ENCODE data around the gene GBA3. TPM values are rescaled to one million over a fixed set of nuclear protein-coding genes. Genes with fewer than 3 reads are reported as not detected.

Gene GBA3
- total RNA-seq, 3 donors from 2014 or later (not counting 1 experiment from before 2014, with no cell fraction given) = not detected

DNA sequence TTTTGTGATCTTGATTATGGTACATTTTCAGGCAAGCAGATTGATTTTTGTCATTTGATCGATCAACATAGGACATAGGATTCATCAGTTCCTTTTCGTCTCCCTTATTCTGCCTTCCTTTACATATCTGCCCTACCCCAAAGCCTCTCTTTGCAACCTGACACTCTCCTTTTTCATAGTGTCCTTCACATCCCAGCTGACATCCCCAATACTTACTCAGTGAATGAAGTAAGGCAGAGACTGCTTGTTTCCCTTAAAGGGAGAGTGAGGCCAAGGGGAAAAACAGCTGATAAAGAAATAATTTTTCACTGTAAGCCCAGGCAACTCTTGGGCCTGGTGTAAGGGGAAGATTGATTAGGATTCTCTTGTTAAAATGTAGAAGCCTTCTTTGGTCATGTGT lies 69.8 kb downstream of the GBA3 start:
- Histone ChIP-seq H3K36me3 (ENCODE audit: control insufficient read depth, insufficient read depth, low read length) (no peaks in the 10 kb centered on the region), H3K4me3 (ENCODE audit: low read length) (no peak overlapping the region), H3K4me1 (ENCODE audit: control insufficient read depth, insufficient read depth, low read length) (peaks cover 6% of the 10 kb centered on the region), H3K27ac (ENCODE audit: low read length) (no peak overlapping the region), H3K27me3 (ENCODE audit: control insufficient read depth, insufficient read depth, low read length) (no peaks in the 10 kb centered on the region), H3K9me3 (ENCODE audit: control insufficient read depth, insufficient read depth, low read length) (no peaks in the 10 kb centered on the region)
- intact Hi-C loops (cut with micrococcal nuclease) = no loop called here
- TF ChIP-seq, protein P1, sequence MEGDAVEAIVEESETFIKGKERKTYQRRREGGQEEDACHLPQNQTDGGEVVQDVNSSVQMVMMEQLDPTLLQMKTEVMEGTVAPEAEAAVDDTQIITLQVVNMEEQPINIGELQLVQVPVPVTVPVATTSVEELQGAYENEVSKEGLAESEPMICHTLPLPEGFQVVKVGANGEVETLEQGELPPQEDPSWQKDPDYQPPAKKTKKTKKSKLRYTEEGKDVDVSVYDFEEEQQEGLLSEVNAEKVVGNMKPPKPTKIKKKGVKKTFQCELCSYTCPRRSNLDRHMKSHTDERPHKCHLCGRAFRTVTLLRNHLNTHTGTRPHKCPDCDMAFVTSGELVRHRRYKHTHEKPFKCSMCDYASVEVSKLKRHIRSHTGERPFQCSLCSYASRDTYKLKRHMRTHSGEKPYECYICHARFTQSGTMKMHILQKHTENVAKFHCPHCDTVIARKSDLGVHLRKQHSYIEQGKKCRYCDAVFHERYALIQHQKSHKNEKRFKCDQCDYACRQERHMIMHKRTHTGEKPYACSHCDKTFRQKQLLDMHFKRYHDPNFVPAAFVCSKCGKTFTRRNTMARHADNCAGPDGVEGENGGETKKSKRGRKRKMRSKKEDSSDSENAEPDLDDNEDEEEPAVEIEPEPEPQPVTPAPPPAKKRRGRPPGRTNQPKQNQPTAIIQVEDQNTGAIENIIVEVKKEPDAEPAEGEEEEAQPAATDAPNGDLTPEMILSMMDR (IDR thresholded peaks at IDR 0.05) = no peak
- Mint-ChIP-seq H3K27me3 (ENCODE audit: low read depth in 2 of 2) (no peaks in the 10 kb centered on the region), H3K4me1 (peaks cover 24 to 27% of the 10 kb centered on the region in 2 donors), H3K27ac (no peak overlapping the region), H3K9me3 (peaks cover 0 to 2% of the 10 kb centered on the region in 2 donors), H3K36me3 (no peaks in the 10 kb centered on the region), H3K4me3 (no peak overlapping the region)
- no peak for DNase-seq
- ATAC-seq = no peak
- 94% methylated on average over 2 of the region's 2 CpGs for WGBS (ENCODE audit: insufficient coverage)

DNA sequence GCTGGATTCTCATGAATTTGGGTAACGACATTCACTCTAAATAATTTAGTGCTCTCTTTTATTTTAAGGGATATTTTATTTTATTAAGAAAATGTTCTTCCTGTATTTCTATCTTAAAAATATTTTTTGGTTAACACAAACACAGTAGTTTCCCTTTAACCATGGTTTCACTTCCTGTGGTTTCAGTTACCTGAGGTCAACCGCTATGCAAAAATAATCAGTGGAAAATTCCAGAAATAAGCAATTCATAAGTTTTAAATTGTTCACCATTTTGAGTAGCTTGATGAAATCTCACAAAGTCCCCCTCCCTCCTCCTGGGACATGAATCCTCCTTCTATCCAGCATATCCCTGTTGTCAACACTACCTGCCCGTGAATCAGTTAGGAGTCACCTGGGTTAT lies 71.4 kb downstream of the GBA3 start:
- no peaks in the 10 kb centered on the region for H3K36me3 Mint-ChIP-seq
- WGBS (ENCODE audit: insufficient coverage) = 53% methylated on average over 2 of the region's 3 CpGs

DNA sequence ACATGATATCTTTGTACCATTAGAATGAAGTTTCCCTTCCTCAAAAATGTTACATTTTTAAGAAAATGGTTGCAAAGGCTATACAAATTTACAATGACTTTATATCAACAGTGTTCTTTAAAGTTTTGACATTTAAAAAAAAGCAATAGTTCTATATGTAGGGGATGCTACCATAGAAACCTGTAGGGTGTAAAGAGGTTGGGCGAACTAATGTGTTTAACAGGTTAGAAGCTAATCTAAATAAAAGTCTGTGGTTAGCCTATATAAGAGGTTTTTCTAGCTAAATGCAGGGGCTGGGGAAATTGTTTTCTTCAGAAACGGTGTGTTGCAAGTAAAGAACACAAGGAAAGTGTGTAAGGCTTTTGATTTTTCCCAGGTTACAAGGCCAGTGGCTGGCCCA lies 73.3 kb downstream of the GBA3 start:
- Mint-ChIP-seq H3K4me3 (no peak overlapping the region), H3K9me3 (peaks cover 0 to 4% of the 10 kb centered on the region in 2 donors), H3K36me3 (peaks cover 10% of the 10 kb centered on the region), H3K27ac (no peak overlapping the region), H3K4me1 (peaks cover 24 to 27% of the 10 kb centered on the region in 2 donors), H3K27me3 (ENCODE audit: low read depth in 2 of 2) (no peaks in the 10 kb centered on the region)
- Histone ChIP-seq H3K36me3 (ENCODE audit: control insufficient read depth, insufficient read depth, low read length) (no peaks in the 10 kb centered on the region), H3K27me3 (ENCODE audit: control insufficient read depth, insufficient read depth, low read length) (no peaks in the 10 kb centered on the region), H3K4me1 (ENCODE audit: control insufficient read depth, insufficient read depth, low read length) (peaks cover 6% of the 10 kb centered on the region), H3K4me3 (ENCODE audit: low read length) (no peak overlapping the region), H3K27ac (ENCODE audit: low read length) (no peak overlapping the region), H3K9me3 (ENCODE audit: control insufficient read depth, insufficient read depth, low read length) (no peaks in the 10 kb centered on the region)
- WGBS (ENCODE audit: insufficient coverage) = 27% methylated on average over 2 of the region's 2 CpGs
- TF ChIP-seq, protein P1 (IDR thresholded peaks at IDR 0.05) = no peak
- intact Hi-C loops (cut with micrococcal nuclease) = no loop called here
- DNase-seq (no peak), ATAC-seq (no peak)

More for the DNA sequence above, 71.4 kb downstream of the GBA3 start:
- peaks cover 6% of the 10 kb centered on the region for H3K4me1 ChIP-seq (ENCODE audit: control insufficient read depth, insufficient read depth, low read length)
- Mint-ChIP-seq H3K9me3 (peaks cover 0 to 2% of the 10 kb centered on the region in 2 donors), H3K27ac (no peak overlapping the region), H3K4me1 (peaks cover 24 to 27% of the 10 kb centered on the region in 2 donors), H3K4me3 (peak overlapping the region; percentile 60), H3K27me3 (ENCODE audit: low read depth in 2 of 2) (no peaks in the 10 kb centered on the region)
- H3K27me3 ChIP-seq (ENCODE audit: control insufficient read depth, insufficient read depth, low read length) = no peaks in the 10 kb centered on the region
- DNase-seq = no peak
- no peak overlapping the region for H3K4me3 ChIP-seq (ENCODE audit: low read length)
- H3K27ac ChIP-seq (ENCODE audit: low read length) = no peak overlapping the region
- intact Hi-C loops (cut with micrococcal nuclease) = no loop called here
- ATAC-seq = no peak
- no peaks in the 10 kb centered on the region for H3K9me3 ChIP-seq (ENCODE audit: control insufficient read depth, insufficient read depth, low read length)
- H3K36me3 ChIP-seq (ENCODE audit: control insufficient read depth, insufficient read depth, low read length) = no peaks in the 10 kb centered on the region
- TF ChIP-seq, protein P1 (IDR thresholded peaks at IDR 0.05) = no peak

DNA sequence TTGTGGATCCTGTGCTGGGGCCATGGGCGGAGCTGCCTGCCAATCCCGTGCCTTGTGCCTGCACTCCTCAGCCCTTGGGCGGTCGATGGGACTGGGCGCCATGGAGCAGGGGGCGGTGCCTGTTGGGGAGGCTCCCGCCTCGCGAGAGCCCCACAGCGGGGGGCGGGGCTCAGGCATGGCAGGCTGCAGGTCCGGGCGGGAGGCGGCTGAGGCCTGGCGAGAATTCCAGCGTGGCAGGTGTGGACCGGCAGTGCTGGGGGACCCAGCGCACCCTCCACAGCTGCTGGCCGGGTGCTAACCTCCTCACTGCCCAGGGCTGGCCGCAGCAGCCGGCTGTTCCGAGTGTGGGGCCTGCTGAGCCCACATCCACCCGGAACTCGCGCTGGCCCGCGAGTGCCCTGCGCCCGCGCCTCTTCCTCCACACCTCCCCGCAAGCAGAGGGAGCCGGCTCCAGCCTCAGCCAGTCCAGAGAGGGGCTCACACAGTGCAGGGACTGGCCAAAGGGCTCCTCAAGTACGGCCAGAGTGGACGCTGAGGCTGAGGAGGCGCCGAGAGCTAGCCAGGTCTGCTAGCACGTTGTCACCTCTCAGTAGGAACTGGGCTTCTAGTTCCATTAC lies 85.9 kb downstream of the GBA3 start:
- TF ChIP-seq, protein P1 (IDR thresholded peaks at IDR 0.05) = no peak
- H3K4me3 Mint-ChIP-seq = no peak overlapping the region
- H3K4me1 ChIP-seq (ENCODE audit: control insufficient read depth, insufficient read depth, low read length) = no peaks in the 10 kb centered on the region
- H3K27ac Mint-ChIP-seq = no peak overlapping the region
- H3K4me3 ChIP-seq (ENCODE audit: low read length) = no peak overlapping the region
- H3K27ac ChIP-seq (ENCODE audit: low read length) = no peak overlapping the region
- peaks cover 4% of the 10 kb centered on the region for H3K9me3 ChIP-seq (ENCODE audit: control insufficient read depth, insufficient read depth, low read length)
- H3K9me3 Mint-ChIP-seq = no peaks in the 10 kb centered on the region
- no peaks in the 10 kb centered on the region for H3K36me3 Mint-ChIP-seq
- 96% methylated on average over 37 of the region's 37 CpGs for WGBS (ENCODE audit: insufficient coverage)
- H3K27me3 Mint-ChIP-seq (ENCODE audit: low read depth in 2 of 2) = no peaks in the 10 kb centered on the region
- no peak for DNase-seq
- H3K36me3 ChIP-seq (ENCODE audit: control insufficient read depth, insufficient read depth, low read length) = no peaks in the 10 kb centered on the region
- intact Hi-C loops (cut with micrococcal nuclease) = no loop called here
- H3K4me1 Mint-ChIP-seq = no peaks in the 10 kb centered on the region
- peak in 1 of 3 donors; percentile 37 for ATAC-seq
- H3K27me3 ChIP-seq (ENCODE audit: control insufficient read depth, insufficient read depth, low read length) = no peaks in the 10 kb centered on the region

All from natural killer cell (primary cell).